Prostate gland (tissue), 2 donors: ENCODE data around the gene SRGAP3.

ENCODE experiments used
- POLR2A ChIP-seq: fragments of 450-650 bp; IDR thresholded peaks from one replicate; pipeline ENCODE4 v1.6.1; 2016; ENCODE audit warnings: antibody characterized with exemption, mild to moderate bottlenecking
- POLR2AphosphoS5 ChIP-seq: sonication (generic); formaldehyde crosslinking; IDR thresholded peaks from one replicate; pipeline ENCODE4 v1.6.1; 2017; ENCODE audit warnings: antibody characterized with exemption
- TF ChIP-seq, protein P1 (sequence below), 4 experiments: fragments of 200-600 bp in 2 of 4; fragments of 450-650 bp in 2 of 4; sonication (generic) in 2 of 4; IDR thresholded peaks; 1 replicate in 3 of 4; 2 replicates in 1 of 4; pipeline ENCODE4 v1.5.1; 2016 to 2019; ENCODE audit warnings: antibody characterized with exemption in 4 of 4, mild to moderate bottlenecking in 2 of 4, moderate library complexity in 2 of 4

DNA sequence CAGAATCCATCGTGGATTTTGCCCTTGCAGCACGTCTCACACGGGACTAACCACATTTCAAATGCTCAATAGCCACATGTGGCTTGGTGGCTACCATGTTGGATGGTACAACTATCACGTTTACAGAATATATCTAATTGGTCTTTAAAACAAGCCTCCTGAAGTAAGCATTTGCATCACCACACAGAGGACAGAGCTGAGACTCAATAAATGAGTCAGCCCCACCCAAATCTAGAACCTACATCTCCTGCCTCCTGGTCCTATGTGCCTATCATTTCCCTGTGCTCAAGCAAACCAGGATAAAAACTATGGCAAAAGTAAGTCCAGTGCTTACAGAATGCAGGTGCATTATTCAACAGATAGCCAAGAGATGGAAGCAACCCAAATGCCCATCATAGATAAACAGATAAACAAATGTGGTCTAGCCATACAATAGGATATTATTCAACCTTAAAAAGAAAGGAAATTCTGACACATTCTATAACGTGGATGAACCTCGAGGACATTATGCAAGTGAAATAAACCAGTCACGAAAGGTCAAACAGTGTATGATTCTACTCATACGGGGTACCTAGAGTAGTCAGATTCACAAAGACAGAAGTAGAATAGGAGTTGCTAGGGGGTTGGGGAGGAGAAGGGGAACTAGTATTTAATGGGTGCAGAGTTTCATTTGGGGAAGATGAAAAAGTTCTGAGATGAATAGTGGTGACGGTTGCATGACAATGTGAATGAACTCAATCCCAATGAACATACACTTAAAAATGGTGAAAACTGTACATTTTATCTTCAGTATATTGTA, 43.9 kb downstream of the SRGAP3 start:
- TF ChIP-seq, protein P1, sequence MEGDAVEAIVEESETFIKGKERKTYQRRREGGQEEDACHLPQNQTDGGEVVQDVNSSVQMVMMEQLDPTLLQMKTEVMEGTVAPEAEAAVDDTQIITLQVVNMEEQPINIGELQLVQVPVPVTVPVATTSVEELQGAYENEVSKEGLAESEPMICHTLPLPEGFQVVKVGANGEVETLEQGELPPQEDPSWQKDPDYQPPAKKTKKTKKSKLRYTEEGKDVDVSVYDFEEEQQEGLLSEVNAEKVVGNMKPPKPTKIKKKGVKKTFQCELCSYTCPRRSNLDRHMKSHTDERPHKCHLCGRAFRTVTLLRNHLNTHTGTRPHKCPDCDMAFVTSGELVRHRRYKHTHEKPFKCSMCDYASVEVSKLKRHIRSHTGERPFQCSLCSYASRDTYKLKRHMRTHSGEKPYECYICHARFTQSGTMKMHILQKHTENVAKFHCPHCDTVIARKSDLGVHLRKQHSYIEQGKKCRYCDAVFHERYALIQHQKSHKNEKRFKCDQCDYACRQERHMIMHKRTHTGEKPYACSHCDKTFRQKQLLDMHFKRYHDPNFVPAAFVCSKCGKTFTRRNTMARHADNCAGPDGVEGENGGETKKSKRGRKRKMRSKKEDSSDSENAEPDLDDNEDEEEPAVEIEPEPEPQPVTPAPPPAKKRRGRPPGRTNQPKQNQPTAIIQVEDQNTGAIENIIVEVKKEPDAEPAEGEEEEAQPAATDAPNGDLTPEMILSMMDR (IDR thresholded peaks at IDR 0.05), result no peak
- TF ChIP-seq POLR2A, result no peak
- TF ChIP-seq POLR2AphosphoS5, result no peak
